Kidney (tissue), 14 donors: ENCODE data around the gene RBMS3. TPM values are rescaled to one million over a fixed set of nuclear protein-coding genes. Genes with fewer than 3 reads are reported as not detected.

Source experiments
- DNase-seq, 5 donors: peaks; one replicate each; pipeline ENCODE4 v3.0.0-alpha.2; 2013 to 2020
- FAIRE-seq: peaks from 2 replicates; lab custom pipeline; 2012; peaks lifted over from hg19 to GRCh38; lab: Jason Lieb, UNC
- H3K27ac ChIP-seq, 2 donors: one replicate each; pipeline ENCODE4 v1.7.0; 2013; ENCODE audit warnings: low read depth in 2 of 2, low read length in 2 of 2, inconsistent platforms in 1 of 2
- H3K27me3 ChIP-seq: one replicate; pipeline ENCODE4 v1.7.1; 2013; ENCODE audit warnings: low read length, inconsistent platforms; ENCODE audit not compliant: control insufficient read depth, insufficient read depth
- H3K36me3 ChIP-seq, 3 donors: one replicate each; pipeline versions ENCODE4 v1.7.0 to v1.7.1; 2013; ENCODE audit warnings: low read length in 3 of 3, control low read depth in 1 of 3, inconsistent platforms in 1 of 3; ENCODE audit not compliant: insufficient read depth in 3 of 3, control insufficient read depth in 2 of 3
- H3K4me1 ChIP-seq, 3 donors: one replicate each; pipeline versions ENCODE4 v1.7.0 to v1.7.1; 2013; ENCODE audit warnings: low read length in 3 of 3, inconsistent platforms in 1 of 3, low read depth in 1 of 3; ENCODE audit not compliant: control insufficient read depth in 2 of 3, insufficient read depth in 2 of 3
- H3K4me3 ChIP-seq, 3 donors: one replicate each; pipeline versions ENCODE4 v1.7.0 to v1.8.1; 2013; ENCODE audit warnings: low read length in 3 of 3, control low read depth in 1 of 3, inconsistent platforms in 1 of 3
- H3K9ac ChIP-seq, 3 donors: one replicate each; pipeline versions ENCODE4 v1.7.0 to v1.7.1; 2013; ENCODE audit warnings: low read length in 3 of 3, control low read depth in 1 of 3, inconsistent platforms in 1 of 3
- H3K9me3 ChIP-seq, 3 donors: one replicate each; pipeline versions ENCODE4 v1.7.0 to v1.7.1; 2013; ENCODE audit warnings: low read length in 3 of 3, control low read depth in 1 of 3, inconsistent platforms in 1 of 3; ENCODE audit not compliant: control insufficient read depth in 2 of 3, insufficient read depth in 1 of 3
- intact Hi-C: fragments of 100-400 bp; cut with DNase I; formaldehyde crosslinking; loops from one replicate; pipeline ENCODE4 v1.11.1; 2022
- polyA plus RNA-seq: library from polyadenylated mRNA; stranded (reverse); fragments of 350-450 nt; fragmentation: Illumina TruSeq; extraction: RNeasy Lipid Tissue Mini Kit (QIAGEN cat#74804); gene quantifications from one replicate; pipeline ENCODE4 v1.2.3, GENCODE V29; 2014; ENCODE audit warnings: low read depth, low replicate concordance; ENCODE audit not compliant: insufficient read depth
- total RNA-seq: library from RNA; stranded (reverse); fragmentation: NEBNext Ultra II Directional; extraction: Animal tissue kit (Norgen Biotek cat#: 25700); gene quantifications from one replicate; pipeline ENCODE4 v1.2.1, GENCODE V29; 2021
- TF ChIP-seq, protein P1 (sequence below): IDR thresholded peaks from 3 replicates; pipeline ENCODE4 v1.5.1; 2012; ENCODE audit warnings: mild to moderate bottlenecking, moderate library complexity, borderline replicate concordance; ENCODE audit not compliant: insufficient read depth; ENCODE audit errors: extremely low read depth
- donor health status: control.
- donor health status: control.
- donor health status: control.
- donor health status: control.
- donor health status: control.
- donor health status: DM: yes; HTN: yes; CAD: no.
- donor health status: Normal renal cell carcinoma (clear cell type).

Gene RBMS3
- total and polyA plus RNA-seq, 2 donors from 2014 or later = 3.2 to 48.8 TPM

DNA sequence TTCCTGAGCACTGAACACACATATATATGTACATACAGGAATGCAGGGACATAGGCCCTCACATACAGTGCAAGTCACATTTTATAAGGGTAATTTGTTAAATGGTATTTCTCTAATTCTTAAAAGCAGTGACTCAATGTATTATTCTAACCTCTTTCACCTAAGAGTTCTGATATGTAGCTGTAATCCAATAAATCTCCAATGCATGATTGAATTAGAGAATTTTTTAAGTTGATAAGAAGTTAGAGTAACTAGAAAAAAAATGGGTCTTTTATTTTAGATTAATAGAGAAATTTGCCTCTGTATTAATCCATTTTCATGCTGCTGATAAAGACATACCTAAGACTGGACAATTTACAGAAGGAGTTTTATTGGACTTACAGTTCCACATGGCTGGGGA, 98.2 kb downstream of the RBMS3 start:
- Histone ChIP-seq H3K4me1 (no peaks in the 10 kb centered on the region), H3K27ac (no peak overlapping the region), H3K4me3 (no peak overlapping the region), H3K9ac (no peak overlapping the region), H3K27me3 (no peaks in the 10 kb centered on the region), H3K36me3 (no peaks in the 10 kb centered on the region), H3K9me3 (no peaks in the 10 kb centered on the region)
- TF ChIP-seq, protein P1, sequence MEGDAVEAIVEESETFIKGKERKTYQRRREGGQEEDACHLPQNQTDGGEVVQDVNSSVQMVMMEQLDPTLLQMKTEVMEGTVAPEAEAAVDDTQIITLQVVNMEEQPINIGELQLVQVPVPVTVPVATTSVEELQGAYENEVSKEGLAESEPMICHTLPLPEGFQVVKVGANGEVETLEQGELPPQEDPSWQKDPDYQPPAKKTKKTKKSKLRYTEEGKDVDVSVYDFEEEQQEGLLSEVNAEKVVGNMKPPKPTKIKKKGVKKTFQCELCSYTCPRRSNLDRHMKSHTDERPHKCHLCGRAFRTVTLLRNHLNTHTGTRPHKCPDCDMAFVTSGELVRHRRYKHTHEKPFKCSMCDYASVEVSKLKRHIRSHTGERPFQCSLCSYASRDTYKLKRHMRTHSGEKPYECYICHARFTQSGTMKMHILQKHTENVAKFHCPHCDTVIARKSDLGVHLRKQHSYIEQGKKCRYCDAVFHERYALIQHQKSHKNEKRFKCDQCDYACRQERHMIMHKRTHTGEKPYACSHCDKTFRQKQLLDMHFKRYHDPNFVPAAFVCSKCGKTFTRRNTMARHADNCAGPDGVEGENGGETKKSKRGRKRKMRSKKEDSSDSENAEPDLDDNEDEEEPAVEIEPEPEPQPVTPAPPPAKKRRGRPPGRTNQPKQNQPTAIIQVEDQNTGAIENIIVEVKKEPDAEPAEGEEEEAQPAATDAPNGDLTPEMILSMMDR = no peak
- DNase-seq (no peak), FAIRE-seq (no peak)
- intact Hi-C loops = no loop called here

DNA sequence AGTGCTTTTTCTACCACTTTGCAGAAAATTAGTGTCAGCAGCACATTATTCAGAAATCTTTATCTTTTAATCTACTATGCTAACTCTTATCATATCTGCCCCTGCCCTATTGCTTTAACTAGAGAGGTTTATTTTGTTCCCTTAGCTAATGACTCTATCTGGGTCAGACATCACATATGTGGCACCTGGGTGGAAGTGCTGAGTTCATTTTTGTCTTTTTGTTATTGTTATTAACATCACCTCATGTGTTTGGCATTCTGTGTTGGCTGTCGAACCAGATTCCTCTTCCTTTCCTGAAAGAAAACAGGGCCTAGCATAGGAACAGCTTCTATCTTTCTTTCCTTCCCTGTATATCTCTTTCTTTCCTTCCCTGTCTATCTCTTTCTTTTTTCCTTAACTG, 100.7 kb downstream of the RBMS3 start:
- Histone ChIP-seq H3K4me3 (no peak overlapping the region), H3K9ac (no peak overlapping the region), H3K27ac (no peak overlapping the region), H3K27me3 (no peaks in the 10 kb centered on the region), H3K36me3 (no peaks in the 10 kb centered on the region), H3K4me1 (peaks cover 0 to 2% (median 0%) of the 10 kb centered on the region in 3 donors), H3K9me3 (no peaks in the 10 kb centered on the region)
- intact Hi-C loops = no loop called here
- FAIRE-seq = no peak
- TF ChIP-seq, protein P1 = no peak
- no peak for DNase-seq

DNA sequence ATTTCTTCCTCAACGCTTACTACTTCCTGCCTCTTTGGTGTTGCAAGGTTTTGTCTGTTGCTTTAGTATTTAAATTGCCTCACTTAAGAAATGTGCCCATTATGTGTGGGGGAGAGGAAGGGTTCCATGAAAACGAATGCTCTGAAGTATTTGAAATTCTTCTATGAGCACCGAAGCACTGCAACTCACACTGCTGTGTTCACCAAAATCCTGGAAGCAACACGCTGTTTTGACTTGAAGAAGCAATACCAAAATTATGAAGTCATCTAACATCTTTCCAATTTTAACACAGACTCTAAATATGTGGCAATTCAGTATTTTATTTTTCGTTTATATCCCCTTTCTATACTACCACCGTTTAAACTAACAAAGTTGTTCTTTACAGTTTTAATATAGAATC, 101.5 kb downstream of the RBMS3 start:
- TF ChIP-seq, protein P1 = no peak
- H3K27ac ChIP-seq = no peak overlapping the region
- H3K9me3 ChIP-seq = no peaks in the 10 kb centered on the region
- FAIRE-seq (no peak), DNase-seq (no peak)
- H3K4me1 ChIP-seq = peaks cover 0 to 2% (median 0%) of the 10 kb centered on the region in 3 donors
- H3K9ac ChIP-seq = no peak overlapping the region
- no peaks in the 10 kb centered on the region for H3K27me3 ChIP-seq
- no peak overlapping the region for H3K4me3 ChIP-seq
- intact Hi-C loops = no loop called here
- H3K36me3 ChIP-seq = no peaks in the 10 kb centered on the region

DNA sequence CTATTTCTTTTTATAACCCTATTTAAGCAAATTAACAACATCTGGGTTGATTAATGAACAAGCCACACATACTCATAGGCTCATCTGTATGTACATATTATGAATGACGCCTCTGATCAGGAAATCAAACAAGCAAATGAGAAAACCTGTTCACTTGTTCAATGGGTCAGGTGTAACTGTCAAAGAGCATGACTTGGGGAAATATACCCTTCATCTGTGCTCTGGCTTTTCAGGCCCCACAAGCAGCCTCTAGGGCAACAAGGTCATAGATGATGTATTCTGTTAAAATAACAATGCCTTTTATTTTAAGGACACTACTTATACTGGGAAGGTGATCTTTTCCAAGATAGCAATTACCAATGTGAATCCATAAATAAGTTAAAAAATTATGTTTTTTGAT, 102.0 kb downstream of the RBMS3 start:
- no peak overlapping the region for H3K9ac ChIP-seq
- TF ChIP-seq, protein P1 = no peak
- no peaks in the 10 kb centered on the region for H3K36me3 ChIP-seq
- H3K4me3 ChIP-seq = no peak overlapping the region
- FAIRE-seq (no peak), DNase-seq (no peak)
- intact Hi-C loops = no loop called here
- H3K27me3 ChIP-seq = no peaks in the 10 kb centered on the region
- no peaks in the 10 kb centered on the region for H3K9me3 ChIP-seq
- H3K4me1 ChIP-seq = peaks cover 0 to 2% (median 0%) of the 10 kb centered on the region in 3 donors
- no peak overlapping the region for H3K27ac ChIP-seq
